HG03571 (cell line): Measurements from ENCODE around the gene UST.
"Not testable (repeated sequence)": the region's sequence is repeated elsewhere in the genome, so short reads cannot be mapped to it uniquely, and the experiment has no call there.

Source experiments
- ATAC-seq: cut with Tn5 transposase; IDR thresholded peaks from one replicate; pipeline ENCODE4 v1.9.1; 2021; ENCODE audit not compliant: unreplicated experiment

The UST gene

DNA sequence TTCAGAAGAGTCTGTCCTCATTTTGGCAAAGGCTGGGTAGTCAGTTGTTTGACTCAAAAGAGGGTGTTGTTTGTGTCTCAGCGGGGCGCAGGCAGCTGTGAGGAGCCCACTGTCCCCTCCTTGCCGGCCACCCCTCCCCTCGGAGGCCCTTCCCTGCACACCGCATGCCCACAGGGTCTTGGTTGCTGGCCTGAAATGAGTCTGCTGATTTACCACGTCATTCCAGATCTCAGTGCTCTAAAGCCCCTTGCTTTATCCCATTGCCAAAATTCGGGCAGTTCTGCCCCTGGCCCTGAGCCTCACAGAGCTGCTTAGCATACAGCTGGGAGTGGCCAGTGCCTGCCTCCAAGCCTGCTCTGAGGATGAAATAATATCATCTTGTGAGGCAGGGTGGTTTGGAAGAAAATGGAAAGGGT lies 220.7 kb downstream of the UST start:
- ATAC-seq: no peak

DNA sequence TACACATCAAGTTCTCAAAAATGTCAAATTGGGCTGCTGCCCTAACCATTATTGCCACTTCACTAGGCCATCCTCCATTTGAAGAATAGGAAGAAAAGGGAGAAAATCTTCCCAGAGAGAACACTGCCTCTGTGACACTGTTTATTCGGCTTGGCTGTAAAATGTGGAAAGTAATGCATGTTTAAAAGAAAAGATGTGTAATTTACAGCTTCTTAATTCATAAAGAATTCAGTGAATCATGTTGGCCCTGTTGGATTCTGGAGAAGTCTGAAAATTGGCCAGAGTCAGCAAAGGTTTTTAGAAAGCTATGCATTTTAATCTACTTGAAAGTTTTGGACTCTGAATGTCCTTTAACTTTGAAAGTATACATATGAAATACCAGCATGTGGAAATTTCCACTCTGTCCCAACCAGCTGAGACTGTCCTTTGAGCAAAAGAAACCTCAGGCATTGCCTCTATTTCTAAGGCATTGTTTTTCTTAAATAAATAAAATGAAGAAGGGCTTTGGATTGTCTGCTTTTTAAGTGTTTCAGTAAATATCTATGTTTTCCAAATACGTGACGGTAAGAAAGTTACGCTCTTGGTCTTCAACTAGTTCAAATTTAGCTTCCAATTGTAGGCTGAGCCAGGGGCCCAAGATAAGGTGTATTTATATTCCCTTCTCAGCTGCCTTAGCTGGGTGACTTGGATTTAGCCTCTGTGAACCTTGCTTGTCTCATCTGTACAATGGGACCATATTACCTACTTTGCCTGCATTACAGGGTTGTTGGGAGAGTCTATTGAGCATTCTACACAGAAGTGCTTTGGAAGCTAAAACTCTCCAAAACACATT lies 222.2 kb downstream of the UST start:
- no peak for ATAC-seq

DNA sequence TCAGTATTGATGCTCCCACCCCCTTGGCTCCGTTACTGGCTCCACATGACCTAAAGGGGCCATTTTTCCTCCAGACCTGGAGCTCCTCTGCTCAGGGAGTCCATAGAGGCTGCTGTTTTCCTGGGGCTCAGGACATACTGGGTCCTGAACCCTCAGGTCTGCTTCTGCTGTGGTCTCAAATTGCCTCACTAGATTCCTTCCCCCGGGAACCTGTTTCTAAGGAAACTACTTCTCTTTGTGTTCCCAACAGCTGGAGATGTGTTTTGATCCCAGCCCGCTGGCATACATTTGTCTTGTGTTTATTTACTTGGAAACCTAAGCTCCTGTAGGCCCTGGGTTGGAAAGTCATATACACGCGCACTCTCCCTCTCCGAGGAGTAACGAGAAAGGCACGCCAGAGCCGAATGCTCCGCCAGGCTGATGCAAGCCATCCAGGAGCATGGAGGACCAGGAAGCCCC lies 222.8 kb downstream of the UST start:
- ATAC-seq: no peak

DNA sequence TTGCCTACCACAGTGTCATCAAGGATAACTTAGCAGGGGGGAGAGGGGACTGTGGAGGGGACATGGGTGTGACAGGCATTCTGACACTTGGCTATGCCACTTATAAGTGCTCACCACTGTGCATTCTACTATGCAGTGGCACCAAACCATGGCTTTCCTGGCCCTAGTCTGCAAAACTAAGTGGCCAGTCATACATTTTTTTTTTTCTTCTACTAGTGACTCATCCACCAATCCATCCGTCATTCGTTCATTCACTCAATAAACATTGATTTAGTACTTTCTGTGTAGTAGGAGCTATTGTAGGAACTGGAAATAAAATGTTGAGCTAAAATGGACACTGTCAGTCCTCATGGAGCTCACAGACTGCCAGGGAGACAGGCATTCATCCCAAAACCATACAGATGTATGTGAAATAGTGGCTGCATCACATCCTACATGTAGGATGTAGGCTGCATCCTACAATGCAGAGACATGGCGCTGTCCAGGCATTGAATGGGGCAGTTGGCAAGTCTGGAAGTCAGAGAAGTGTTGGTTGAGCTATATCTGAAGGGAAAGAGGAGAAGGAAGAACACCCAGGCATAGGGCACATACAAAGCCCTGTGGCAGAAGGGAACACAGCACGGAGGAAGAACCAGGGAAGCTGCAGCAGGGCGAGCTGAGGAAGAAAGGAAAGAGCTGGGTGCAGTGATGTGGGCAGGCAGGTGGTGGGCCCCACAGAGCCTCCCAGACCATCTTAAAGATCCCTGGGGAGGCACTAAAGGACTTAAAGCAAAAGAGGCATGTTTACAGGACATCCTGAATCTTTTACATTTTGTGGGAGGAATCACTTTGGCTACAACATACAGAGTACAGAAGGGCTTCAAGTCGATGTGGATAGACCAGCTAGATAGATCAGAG lies 224.4 kb downstream of the UST start:
- ATAC-seq: no peak

DNA sequence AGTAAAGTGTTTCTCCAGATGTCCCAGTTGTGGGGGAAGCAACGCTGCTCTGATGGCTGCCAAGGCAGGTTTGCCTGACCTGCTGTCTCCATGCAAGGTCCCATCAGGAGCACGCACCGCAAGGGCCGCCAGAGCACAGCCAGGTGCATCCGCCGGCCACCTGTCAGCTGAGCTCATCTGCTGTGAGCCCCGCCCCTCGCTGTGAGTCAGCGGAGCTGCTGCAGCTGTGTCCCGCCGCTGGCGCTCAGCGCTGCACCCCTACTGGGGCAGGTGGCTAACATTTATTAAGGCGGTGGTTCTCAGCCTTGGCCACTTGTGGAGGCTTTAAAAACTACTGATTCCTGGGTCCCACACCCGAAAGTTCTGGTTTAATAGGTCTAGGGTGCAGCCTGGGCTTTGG lies 225.7 kb downstream of the UST start:
- no peak for ATAC-seq

DNA sequence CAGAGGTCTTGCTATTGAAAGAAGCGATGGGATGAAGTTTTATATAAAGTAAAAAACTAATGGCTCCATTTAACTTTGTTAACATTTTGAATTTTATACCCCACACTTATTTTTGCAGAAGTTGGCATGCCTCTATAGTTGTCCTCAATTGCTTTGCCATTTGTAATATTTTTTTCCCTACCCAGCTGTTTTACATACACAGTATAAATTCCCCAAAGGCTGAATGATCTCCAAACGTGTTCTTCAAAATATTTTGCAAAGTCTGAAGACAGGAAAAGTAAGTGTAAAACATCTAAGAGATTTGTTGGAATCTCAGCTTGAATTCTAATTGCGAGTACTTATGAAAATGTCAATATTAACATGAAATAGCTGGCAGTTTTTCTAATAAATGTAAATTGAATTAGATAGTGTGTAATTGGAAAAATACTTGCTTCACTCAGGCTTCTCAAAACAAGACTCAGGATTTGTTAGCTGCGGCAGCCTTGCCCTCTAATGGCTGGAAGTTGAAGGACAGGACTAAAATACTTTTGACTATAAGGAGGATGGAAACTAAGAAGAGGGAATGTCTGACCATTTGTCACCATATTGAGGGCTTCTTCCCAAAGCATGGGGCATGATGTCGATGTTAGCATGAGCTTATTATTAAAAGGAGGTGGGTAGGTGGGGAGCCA lies 226.8 kb downstream of the UST start:
- ATAC-seq: no peak

DNA sequence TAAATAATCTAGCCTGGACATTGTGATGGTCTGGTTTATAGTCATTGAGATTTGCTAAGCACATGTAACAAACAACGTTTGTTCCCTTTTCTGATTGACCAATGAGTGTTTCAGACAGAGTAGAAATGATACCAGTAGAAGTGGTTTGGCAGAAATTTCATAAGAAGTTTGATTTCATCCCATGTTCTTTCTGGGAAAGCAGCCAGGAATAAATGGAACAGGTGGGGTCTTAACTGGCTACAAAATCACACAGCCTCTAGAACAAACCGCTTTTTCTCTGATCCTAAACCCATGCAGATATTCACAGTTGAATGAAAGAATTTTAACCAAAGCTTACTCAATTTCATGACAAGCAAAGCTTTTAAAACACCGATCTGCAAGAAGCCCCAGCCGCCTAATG lies 227.5 kb downstream of the UST start:
- no peak for ATAC-seq

DNA sequence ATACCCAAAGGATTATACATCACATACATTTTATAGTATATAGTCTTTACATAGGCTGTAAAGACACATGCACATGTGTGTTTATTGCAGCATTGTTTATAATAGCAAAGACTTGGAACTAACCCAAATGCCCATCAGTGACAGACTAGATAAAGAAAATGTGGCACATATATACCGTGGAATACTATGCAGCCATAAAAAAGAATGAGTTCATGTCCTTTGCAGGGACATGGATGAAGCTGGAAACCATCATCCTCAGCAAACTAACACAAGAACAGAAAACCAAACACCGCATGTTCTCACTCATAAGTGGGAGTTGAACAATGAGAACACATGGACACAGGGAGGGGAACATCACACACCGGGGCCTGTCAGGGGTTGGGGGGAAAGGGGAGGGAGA lies 231.5 kb downstream of the UST start:
- not testable (repeated sequence) for ATAC-seq

DNA sequence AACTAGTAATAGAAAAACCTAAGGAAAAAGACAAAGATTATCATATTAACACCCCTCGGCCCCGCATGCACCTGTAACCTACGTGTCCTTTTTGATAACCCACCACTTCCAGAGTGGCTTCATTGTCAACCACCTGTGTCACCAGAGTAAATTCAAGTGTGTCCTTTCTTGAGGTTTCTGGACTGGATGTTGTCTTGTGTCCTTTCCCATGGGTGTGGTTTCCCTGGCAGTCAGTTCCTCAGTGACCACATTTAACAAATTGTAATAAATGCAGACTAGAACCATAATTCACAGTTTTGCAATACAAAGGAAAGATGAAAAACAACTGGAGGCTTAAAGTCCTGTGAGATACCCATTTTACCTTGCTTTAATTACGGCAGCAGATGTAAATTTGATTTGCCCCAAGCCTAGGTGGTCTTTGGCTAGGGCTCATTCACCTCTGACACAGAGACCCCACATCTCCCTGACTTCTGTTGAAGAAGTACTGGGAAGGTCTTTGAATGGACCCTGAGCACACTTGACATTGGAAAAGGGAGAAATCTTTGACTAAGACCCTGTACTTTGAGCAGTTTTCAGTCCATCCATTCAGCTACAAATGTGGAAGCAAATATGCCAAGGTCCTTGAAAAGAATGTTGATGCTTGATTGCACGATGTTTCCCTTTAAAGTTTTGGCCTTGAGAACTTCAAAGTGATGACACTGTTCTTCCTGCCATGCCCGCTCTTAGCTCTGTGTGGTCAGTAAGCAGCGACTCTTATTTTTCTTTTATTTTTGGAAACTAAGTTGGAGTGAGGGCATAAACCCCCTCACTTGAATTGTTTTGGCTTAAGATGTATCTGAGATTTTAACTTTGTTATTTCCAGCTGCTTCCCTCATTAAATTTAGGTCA lies 232.4 kb downstream of the UST start:
- ATAC-seq: no peak

DNA sequence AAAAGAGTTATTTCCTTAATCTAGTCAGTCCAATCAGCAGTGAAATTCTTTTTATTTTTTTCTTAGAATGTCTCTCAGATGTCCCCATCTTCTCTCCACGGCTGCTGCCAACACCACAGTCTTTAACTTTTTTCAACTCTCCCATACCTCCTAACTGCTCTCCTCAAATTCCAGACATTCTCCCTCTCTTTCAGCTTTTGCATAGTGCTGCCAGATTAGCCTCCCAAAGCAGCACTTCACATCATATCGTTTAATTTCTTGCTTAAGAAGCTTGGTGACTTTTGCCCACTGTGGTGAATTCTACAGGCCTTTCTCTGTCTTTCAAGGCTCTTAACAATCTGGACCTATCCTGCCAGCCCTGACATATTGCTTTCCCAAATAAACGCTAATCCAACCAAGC lies 233.4 kb downstream of the UST start:
- no peak for ATAC-seq

DNA sequence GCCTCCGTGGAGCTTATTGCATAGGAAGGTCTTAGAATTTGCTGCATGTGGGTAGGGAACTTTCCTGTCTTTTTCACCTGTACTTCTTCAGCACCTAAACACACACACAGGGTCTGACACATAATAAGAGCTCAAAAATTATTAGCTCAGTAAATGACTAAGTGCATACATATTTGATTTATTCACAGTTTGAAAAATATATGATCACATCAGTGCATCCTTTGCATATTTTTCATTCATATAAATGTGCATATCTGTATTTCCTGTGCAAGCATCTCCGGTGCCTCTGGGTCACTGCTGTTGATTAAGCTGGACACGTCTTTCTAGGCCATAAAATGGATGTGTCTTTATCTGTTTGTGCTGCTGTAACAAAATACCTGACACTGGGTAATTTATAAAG lies 234.7 kb downstream of the UST start:
- ATAC-seq: no peak

DNA sequence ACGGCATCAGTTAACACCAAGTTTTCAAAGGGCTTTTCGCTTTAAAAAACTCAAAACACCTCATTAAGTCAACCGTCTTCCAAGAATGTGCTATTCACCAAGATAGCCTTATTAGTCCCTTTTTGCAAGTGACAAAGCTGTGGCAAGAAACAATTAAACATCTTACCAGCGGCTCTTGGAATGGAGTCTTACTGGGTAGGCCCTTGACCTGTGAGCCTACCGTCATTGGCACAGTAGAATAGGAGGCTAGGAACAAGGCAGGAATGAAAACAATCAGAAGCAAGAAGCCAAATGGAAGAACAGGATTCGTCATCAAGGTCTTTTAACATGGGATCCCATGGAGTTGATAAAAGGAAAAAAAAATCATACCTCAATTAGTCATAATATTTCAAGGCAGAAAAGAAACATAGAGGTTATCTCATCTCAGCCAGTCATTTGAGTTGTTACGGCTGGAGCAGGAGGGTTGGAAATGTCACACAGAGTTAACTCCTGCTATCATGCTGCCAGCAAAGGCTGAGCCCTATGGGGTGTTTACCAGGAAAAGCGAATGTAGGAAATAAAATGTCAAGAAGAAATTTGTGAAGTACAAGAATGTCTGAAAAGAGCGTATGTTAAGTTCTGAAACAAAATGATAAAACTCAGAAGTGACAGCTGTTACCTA lies 236.4 kb downstream of the UST start:
- ATAC-seq: no peak

DNA sequence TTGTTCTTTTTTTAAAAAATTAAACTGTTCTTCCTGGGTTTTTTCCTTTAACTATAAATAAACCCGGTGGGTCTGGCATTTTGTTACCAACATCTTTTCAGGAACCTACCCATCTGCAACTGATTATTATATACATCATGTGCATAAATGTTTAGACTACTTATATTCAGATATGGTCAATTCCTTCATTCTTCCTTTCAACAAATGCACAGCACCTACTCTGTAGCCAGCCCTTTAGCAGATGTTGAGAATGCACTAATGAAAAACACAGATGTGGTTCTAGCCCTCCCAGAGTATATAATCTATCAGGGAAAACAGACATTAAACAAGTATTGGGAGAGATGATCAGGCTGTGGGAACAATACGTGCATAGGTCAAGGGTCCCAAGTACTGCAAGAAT lies 237.1 kb downstream of the UST start:
- no peak for ATAC-seq

DNA sequence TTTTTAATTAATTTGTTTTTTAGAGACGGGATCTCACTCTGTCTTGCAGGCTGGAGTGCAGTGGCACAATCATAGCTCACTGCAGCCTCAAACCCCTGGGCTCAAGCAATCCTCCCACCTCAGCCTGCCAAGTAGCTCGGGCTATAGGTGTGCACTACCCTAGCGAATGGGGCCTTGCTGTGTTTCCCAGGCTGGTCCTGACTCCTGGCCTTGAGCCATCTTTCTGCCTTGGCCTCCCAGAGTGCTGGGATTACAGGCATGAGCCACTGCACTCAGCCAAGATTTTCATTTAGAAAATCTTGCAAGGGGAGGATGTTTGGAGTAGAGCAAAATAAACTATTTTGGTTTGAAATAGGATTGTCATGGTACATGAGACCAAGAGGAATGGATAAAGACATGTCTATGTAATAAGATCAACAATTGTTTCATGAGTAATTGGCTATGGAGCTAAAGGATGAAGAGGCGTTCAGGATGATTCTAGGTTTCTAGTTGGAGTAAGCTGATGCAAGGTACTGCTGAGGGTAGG lies 237.8 kb downstream of the UST start:
- ATAC-seq: no peak

DNA sequence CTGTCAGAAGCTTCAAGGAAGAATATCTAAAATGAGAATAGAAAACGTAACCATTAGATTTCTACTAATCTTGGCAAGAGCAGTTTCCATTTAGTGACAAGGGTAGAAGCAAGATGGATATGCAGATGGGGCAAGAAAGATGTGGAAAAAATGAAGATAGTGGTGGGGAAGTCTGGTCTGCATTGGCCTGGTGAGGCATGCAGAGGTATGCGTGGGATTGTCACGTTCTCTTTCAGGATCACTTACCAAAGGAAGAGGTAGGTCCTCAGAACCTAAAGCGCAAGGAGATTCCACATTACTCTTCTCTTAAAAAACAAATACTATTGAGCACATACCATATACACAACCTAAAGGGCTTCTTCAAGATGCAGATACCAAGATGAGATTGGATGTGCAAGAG lies 238.7 kb downstream of the UST start:
- ATAC-seq: no peak

DNA sequence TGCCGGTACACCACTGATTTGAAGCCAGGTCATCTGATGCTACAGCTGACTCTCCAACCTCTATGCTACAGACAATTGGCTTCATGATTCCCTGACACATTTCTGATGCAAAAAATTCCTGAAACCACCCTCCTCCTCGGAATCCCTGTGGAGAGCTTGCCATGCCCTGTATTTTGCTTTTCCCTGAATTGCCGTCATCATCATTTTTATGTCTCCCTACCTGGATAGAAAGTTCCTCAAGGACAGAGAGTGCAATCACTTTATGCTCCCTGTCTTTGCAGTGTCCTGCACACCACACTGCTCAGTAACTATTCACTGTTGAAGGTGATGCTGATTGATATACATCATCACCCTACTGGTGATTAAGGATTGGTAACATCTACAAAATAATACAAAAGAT lies 239.8 kb downstream of the UST start:
- no peak for ATAC-seq

DNA sequence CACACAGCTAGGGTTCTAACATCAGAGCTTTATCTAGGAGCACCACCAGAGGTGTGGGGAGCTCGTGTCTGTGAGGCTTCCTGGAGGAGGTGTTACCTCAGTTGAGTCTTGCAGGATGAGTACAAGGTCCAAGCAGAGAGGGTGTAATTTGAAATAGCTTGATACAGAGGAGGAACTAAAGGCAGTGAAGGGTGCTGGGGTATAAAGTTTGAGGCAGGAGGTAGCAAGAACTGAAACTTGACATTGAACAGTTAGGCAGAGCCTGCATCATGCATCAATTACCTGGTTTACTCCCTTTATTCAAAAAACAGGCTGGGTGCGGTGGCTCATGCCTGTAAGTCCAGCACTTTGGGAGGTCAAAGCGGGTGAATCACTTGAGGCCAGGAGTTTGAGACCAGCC lies 241.2 kb downstream of the UST start:
- ATAC-seq: no peak

DNA sequence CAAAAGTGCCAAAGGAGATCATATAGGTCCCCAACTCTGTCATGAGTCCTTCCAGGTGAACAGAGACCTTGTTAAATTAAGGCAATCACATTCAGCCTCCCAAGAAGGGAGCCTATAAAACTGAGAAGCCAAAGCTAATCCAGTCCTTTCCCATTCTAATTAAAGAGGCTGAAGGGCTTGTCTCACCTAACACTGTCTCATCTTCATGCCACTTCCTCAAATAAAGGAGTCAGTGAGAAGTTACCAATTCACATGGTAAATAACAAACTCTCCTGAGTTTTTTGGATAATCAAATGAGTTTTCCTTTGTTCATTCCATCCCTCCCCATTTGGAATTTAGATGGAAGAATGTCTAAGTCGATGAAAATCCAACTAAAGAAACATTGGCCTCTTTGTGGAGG lies 242.8 kb downstream of the UST start:
- ATAC-seq: no peak

DNA sequence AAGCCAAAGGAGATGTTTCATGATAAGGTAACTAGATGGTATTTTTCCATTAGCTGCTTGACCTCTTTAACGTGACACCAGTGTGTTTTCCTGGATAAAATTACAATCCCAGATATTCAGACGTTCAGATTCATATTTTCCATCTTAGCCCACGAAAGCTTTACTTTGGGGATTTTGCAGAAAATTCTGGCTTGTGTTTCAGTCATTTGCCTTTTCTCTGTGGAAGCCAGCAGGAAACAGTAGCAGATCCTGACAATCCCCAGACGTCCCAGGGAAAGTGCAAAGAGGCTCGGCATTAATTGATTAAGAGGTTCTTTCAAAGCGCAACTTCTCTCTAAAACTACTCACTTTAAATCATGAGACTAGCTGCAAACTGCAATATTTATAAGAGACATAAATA lies 243.6 kb downstream of the UST start:
- ATAC-seq: no peak

DNA sequence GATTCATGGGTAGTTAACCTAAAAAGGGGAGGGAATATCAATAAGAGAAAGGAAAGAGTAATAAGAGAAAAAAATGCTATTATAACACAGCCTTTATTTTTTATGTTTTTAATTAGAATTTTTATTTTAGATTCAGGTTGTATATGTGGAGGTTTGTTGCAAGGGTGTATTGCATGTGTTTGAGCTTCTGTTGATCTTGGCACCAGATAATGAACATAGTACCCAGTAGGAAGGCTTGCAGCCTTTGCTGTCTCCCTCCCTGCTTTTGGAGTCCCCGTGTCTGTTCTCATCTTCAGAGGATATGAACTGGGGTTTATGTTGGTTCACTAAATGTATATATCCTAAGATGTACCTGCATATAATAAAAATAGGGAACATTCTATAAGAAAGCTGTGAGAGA lies 250.0 kb downstream of the UST start:
- ATAC-seq: no peak
